K562 (cell line): Measurements from ENCODE around the gene ZBTB49.

ENCODE experiments used
- BHLHE40 ChIP-seq: IDR thresholded peaks from 2 replicates; pipeline ENCODE4 v1.6.1; 2011; ENCODE audit warnings: low read length, improper control_type of control experiment
- BRCA1 ChIP-seq, 2 experiments: fragments of 450-650 bp in 1 of 2; sonication (generic) in 1 of 2; formaldehyde crosslinking in 1 of 2; IDR thresholded peaks; 2 replicates each; pipeline versions ENCODE4 v1.5.0 to v1.6.1; 2017 to 2020; ENCODE audit warnings: mild to moderate bottlenecking in 1 of 2, missing genetic modification reagents in 1 of 2
- CEBPZ ChIP-seq: fragments of 150-350 bp; IDR thresholded peaks from 2 replicates; pipeline ENCODE4 v1.6.1; 2014; ENCODE audit warnings: low read depth, mild to moderate bottlenecking, low read length, borderline replicate concordance
- CTCF ChIP-seq, 3 experiments: IDR thresholded peaks in 2 of 3; conservative IDR thresholded peaks in 1 of 3; 2 replicates each; pipeline ENCODE4 v1.5.1; 2011 to 2012; ENCODE audit warnings: low read length in 3 of 3, mild to moderate bottlenecking in 3 of 3, control low read depth in 2 of 3, improper control_type of control experiment in 1 of 3, inconsistent platforms in 1 of 3, low read depth in 1 of 3, mixed read lengths in 1 of 3, moderate library complexity in 1 of 3; ENCODE audit not compliant: insufficient read depth in 2 of 3
- DDX20 ChIP-seq: fragments of 450-650 bp; IDR thresholded peaks from 2 replicates; pipeline ENCODE4 v1.6.1; 2016; ENCODE audit warnings: missing genetic modification characterization, low read depth, mild to moderate bottlenecking, missing compliant biosample characterization, moderate library complexity
- EP300 ChIP-seq: IDR thresholded peaks from 2 replicates; pipeline ENCODE4 v1.6.1; 2012; ENCODE audit warnings: low read length, improper control_type of control experiment
- EZH2 ChIP-seq: IDR thresholded peaks from 2 replicates; pipeline ENCODE4 v1.6.1; 2012; ENCODE audit warnings: low read depth, mild to moderate bottlenecking, inconsistent platforms, low read length, borderline replicate concordance
- NFRKB ChIP-seq: fragments of 450-650 bp; IDR thresholded peaks from 2 replicates; pipeline ENCODE4 v1.6.1; 2016; ENCODE audit warnings: low read depth
- POLR2A ChIP-seq: fragments of 450-650 bp; conservative IDR thresholded peaks from 2 replicates; pipeline ENCODE4 v1.6.1; 2016
- RBM39 ChIP-seq: fragments of 200-400 bp; formaldehyde crosslinking; optimal IDR thresholded peaks from 2 replicates; pipeline ENCODE3; 2018; ENCODE audit warnings: low read depth, low read length
- ZBTB7A ChIP-seq: IDR thresholded peaks from 2 replicates; pipeline ENCODE4 v1.6.1; 2011; ENCODE audit warnings: low read depth, mild to moderate bottlenecking, low read length, moderate library complexity, borderline replicate concordance; ENCODE audit not compliant: control insufficient read depth
- ZNF184 ChIP-seq: sonication (generic); formaldehyde crosslinking; IDR thresholded peaks from 2 replicates; pipeline ENCODE4 v1.5.0; 2020; ENCODE audit warnings: missing genetic modification reagents
- ZNF830 ChIP-seq: fragments of 250-450 bp; sonication (Bioruptor Pico); IDR thresholded peaks from 2 replicates; pipeline ENCODE4 v1.5.0; 2021; ENCODE audit warnings: mild to moderate bottlenecking

GRCh38 chr4:4338210-4339001 is 48.4 kb downstream of the ZBTB49 start:
- TF ChIP-seq ZNF830 (CRISPR knock-in tag) (no peak), CEBPZ (no peak), POLR2A (no peak), RBM39 (no peak), ZNF184 (CRISPR knock-in tag) (no peak), CTCF (IDR thresholded peaks at IDR 0.05 in 2 of 3, conservative IDR thresholded peaks at IDR 0.05 in 1 of 3; ENCODE audit: insufficient read depth in 2 of 3, low read depth in 1 of 3, low read length in 3 of 3) (no peak), BRCA1 (IDR thresholded peaks at IDR 0.05) (no peak), BRCA1 (CRISPR knock-in tag; IDR thresholded peaks at IDR 0.05) (no peak), EP300 (no peak), ZBTB7A (no peak), NFRKB (no peak), BHLHE40 (no peak), EZH2 (no peak), DDX20 (no peak)
